ENCODE data around the gene ENPP1. TPM values are rescaled to one million over a fixed set of nuclear protein-coding genes. Genes with fewer than 3 reads are reported as not detected.

Gene ENPP1
- polyA plus RNA-seq, 3 donors, result 2.9 to 7.7 (median 4.7) TPM

DNA sequence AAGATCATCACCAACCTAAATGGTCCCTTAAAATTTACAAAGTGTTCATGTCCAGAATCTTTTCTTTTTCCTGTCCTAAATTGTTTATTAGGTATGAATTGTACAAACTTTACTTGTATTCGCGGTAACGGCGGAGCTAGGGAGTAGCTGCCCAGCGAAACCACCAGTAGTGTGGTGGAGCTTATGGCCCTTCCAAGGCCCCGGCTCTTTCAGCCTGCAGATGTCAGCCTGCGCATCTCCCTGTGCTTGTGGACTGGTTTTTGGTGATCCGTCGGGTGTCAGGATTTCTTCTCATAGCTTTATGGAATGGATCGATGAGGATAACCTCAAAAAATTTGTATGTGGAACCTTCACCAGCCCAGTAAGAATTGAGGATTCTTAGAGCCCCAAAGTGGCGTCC, 27.2 kb upstream of the ENPP1 start:
- 91 to 95% (median 93%) methylated on average over 11 of the region's 11 CpGs for WGBS, 3 donors
- H3K27ac ChIP-seq (ENCODE audit: low read depth, low read length), result no peak overlapping the region

DNA sequence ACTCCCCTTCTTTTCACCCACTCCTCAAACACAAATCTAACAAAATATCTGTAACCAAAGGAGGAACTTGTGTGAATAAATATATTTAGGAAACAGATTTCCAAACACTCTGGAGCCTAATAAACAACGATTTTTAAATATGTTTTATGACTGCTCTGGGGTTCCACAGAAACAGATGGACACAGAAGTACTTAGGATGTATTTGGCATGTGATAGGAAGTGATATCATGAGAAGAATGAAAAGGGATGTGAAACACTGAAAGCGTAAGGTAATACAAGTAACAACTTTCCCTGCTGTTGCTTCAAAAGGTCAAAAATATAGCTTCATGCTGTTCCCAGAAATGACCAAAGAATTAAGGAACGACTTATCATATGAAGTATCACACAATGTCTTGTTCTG, 26.1 kb upstream of the ENPP1 start:
- no peak overlapping the region for H3K27ac ChIP-seq (ENCODE audit: low read depth, low read length)

DNA sequence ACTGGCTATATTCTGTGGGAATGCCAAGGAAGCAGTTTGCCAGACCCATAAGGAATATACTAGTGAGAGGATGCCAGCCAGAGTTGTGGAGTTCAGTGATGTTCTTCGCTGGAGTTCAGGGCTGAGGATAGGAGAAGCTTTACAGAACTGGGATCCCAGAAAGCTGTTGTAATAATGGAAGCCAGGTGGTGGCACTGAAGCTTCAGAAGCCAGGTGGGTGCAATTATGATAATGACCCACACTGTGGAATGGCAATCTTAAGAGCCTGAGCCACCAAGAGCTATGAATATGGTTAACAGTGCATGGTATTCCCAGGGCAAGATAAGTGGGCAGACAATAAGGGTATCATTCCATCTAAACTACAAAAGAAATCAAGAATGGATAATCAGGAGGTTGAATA, 25.1 kb upstream of the ENPP1 start:
- 84 to 92% (median 91%) methylated on average over 1 of the region's 1 CpG for WGBS, 3 donors
- H3K27ac ChIP-seq (ENCODE audit: low read depth, low read length), result no peak overlapping the region

More for the DNA sequence above, 26.1 kb upstream of the ENPP1 start:
- whole genome bisulfite sequencing, 3 donors, result 65 to 77% (median 72%) methylated on average over 3 of the region's 3 CpGs

DNA sequence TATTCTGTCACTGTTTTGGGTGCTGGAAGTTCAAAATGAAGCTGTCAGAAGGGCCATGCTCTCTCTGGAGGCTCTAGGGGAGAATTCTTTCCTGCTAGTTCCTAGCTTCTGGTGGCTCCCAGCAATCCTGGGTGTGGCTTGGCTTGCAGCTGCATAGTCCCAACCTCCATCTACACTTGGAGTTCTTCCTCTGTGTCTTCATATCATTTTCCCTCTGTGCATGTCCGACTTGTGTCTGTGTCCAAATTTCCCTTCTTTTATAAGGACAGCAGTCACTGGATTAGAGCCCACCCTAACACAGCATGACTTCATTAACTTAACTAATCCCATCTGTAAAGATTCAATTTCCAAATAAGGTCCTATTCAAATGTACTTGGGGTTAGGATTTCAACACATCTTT, 23.3 kb upstream of the ENPP1 start:
- 50 to 72% (median 64%) methylated on average over 1 of the region's 1 CpG for WGBS, 3 donors
- no peak overlapping the region for H3K27ac ChIP-seq (ENCODE audit: low read depth, low read length)

DNA sequence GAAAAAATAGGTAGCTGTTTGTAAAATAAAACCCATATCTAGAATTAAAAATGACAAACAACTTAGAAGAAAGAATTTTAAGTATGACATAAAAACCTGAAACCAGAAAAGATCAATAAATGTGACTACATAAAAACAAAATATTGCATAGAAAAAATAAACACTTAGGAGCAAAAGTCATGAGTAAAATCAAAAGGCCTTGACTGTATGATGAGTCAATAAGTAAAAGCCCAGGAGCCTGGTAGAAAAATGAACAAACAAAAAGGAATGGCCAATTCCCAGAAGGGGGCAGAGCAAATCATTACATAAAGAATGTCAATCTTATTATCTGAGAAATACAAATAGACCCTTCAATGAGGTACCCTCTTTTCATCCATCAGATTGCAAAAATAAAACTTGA, 20.7 kb upstream of the ENPP1 start:
- H3K27ac ChIP-seq (ENCODE audit: low read depth, low read length), result no peak overlapping the region

DNA sequence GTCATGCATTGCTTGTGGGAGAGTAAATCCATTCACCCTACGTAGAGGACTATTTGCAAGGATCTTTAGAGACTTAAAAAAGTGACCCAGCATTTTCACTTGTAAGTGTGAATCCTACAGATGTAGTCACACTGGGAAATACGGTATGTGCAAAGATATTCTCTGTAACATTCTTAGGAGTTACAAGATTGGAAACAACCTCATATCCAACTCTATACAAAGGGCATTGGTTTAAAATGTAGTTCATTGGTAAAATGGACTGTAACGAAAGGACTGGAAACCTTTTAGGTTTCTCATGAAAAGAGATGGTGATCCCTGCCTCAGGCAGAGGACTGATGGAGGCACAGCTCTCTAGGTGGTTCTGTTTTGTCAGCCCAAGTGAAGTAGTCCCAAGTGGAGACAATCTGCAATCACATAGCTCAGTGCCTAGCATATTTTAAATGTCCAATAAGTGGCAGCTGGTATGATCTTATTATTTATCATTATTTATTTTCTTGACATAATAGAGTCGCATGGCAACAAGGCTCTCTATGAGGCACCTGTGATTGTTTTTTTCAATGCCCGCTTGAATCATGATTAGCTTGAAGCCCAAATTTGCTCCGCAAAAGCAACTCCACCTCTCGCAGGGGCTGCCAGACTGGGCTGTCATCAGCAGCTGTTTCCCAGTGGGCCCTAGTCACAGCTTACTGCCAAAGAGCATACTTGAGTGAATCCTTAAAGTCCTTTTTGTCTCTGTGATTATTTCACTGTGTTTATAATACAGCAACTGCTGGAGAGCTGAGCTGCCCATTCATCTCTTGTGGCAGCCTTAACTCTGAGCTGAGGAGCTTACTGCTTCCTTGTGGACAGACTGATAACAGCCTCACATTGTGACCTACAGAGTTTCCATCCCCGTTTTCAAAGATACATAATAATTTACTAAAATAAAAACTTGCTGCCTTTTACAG, 19.8 kb upstream of the ENPP1 start:
- no peak overlapping the region for H3K27ac ChIP-seq (ENCODE audit: low read depth, low read length)
- WGBS, 3 donors, result 50 to 63% (median 54%) methylated on average over 8 of the region's 8 CpGs

DNA sequence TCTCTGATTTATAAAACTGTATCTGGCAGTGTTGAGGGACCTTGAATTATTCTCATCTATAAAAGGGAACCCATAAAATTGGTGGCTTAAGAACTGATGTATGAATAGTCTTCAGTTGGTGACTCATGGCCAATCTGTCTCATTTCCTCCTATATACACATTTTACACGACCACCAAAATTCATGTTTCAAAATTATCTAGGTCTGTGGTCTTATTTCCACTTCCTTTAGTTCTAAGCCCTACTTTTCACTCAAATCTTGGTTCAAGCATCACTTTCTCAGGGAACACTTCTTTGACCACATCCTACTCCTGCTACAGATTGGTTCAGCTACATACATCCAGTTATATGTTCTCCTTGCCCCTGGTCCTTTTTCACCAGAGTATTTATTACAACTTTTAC, 18.6 kb upstream of the ENPP1 start:
- no peak overlapping the region for H3K27ac ChIP-seq (ENCODE audit: low read depth, low read length)
- WGBS, 3 donors, result 15 to 46% (median 24%) methylated on average over 1 of the region's 1 CpG

DNA sequence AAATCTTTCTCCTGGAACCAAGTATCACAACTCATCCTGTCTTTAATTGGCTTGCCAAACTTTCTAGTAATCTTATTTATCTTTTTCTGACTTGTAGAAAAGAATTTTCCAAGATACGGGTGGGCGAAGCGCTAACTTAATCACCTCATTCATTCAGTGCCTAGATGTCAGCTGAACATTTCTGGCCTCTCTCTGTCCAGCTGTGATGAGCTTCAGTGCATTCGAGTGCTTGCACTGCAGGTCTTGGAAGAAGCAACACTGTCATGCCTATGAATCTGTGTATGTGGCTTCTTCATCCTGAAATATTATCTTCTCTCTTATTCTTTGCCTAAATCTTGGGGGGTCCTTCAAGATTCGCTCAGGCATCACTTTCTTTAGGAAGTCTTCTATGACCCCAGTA, 16.3 kb upstream of the ENPP1 start:
- 74 to 85% (median 79%) methylated on average over 5 of the region's 5 CpGs for WGBS, 3 donors
- H3K27ac ChIP-seq (ENCODE audit: low read depth, low read length), result no peak overlapping the region

DNA sequence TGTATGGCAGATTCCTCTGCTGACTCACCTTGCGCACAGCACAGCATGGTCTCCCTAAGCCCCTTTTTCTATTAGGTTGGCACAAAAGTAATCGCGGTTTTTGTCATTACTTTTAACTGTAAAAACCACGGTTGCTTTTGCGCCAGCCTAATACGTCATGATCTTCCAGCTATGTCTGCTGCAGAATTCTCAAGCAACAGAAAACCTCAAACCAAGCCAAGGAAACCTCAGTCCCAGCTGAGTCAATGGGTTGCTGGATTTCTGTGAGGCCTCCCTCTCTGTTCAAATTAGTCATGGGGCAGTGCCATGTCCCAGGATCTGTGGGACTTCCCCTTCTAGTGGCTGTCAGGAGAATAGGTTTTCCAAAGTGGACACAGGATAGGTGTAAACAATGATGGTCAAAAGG, 15.7 kb upstream of the ENPP1 start:
- H3K27ac ChIP-seq (ENCODE audit: low read depth, low read length), result no peak overlapping the region
- 86 to 98% (median 89%) methylated on average over 6 of the region's 6 CpGs for WGBS, 3 donors

DNA sequence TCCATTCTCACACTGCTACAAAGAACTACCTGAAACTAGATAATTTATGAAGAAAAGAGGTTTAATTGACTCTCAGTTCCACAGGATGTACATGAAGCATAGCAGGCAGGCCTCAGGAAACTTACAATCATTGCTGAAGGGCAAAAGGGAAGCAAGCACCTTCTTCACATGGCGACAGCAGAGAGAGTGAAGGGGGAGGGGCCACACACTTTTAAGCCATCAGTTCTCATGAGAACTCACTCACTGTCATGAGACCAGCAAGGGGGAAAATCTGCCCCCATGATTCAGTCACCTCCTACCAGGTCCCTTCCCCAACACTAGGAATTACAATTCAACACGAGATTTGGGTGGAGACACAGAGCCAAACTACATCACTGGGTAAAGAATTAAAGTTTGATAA, 12.5 kb upstream of the ENPP1 start:
- H3K27ac ChIP-seq (ENCODE audit: low read depth, low read length), result no peak overlapping the region
- WGBS, 3 donors, result 68 to 92% (median 82%) methylated on average over 2 of the region's 2 CpGs

DNA sequence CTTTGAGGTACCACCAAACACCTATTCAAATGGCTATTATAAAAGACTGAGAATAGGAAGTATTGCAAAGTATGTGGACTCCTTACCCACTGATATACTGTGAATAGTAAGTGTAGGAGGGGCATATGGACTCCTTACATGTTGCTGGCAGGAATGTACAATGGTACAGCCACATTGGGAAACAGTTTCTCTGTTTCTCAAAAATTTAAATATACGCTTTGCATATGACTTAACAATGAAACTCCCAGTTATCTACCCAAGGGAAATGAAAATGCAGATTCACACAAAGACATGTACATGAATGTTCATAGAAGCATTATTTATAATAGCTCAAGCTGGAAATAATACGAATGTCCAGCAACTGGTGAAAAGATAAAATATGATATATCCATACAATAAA, 5.5 kb upstream of the ENPP1 start:
- WGBS, 3 donors, result 88 to 91% (median 90%) methylated on average over 2 of the region's 2 CpGs
- no peak overlapping the region for H3K27ac ChIP-seq (ENCODE audit: low read depth, low read length)

DNA sequence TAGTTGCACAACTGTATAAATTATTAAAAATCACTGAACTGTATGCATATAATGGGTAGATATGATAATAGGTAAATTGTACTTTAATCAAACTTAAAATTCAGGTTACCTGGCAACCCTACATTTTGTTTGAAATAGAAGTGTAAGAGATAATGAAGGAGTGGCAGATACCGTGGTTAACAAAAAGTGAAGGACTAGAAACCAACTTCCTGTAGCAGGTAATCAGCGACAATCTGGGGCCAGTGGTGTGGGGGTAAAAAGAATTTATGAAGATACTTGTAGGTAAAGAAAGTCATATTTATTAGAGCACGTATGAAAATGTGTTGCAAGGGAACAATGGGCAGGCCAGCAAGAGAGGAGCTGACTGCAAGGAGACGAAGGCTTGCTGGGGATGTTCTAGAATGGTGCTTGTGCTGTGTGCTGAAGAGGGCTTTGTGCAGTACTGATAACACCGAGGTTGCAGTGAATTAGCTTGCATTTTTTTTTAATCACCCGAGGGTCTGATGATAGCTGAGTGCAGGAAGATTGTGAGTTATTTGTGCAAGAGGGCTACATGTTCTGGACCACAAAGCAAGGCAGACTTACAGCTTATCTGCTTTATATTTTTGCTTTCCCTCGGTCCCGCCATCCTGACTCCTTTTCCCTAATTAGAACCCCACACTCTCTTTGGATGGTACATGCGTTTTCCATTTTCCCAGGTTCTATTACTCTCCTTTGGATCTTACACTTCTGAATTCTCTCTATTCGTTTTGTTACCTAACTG, 4.6 kb upstream of the ENPP1 start:
- 70 to 78% (median 78%) methylated on average over 10 of the region's 10 CpGs for WGBS, 3 donors
- H3K27ac ChIP-seq (ENCODE audit: low read depth, low read length), result no peak overlapping the region

DNA sequence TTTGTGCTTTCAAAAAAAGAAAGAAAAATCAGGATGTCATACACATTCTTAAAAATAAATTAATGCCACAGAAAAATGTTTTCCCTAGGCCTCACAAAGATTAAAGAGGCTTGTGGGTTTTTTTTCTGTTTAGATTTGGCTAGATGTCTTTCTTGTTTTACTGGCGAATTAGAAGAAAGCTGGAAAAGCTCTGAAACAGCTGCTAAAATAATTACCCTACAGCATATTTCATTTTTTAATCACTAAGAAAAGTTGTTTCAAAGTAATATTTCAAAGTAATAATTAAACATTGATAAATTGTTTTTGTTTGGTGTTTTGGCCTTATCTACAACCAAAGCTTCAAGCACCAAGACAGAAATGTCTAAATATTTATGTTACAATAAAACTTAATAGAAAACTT, 3.7 kb upstream of the ENPP1 start:
- 67 to 86% (median 74%) methylated on average over 1 of the region's 1 CpG for WGBS, 3 donors

DNA sequence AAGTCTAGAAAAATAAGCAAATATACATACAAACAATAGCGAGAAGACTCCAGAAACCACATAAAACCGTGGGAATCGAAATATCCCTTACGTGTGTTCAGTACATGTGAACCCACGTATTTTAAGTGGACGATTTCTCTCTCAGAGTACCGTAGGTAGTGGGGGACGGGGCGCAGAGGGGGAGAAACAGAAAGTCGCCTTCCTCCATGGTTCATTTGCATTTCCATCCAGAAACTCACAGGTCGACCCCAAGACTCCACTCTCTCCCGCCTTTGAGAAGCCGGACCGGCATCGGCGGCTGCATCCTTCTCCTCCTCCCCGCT, 538 bp upstream of the ENPP1 start:
- 1 to 6% (median 3%) methylated on average over 16 to 17 of the region's 17 CpGs for WGBS, 3 donors
- H3K27ac ChIP-seq (ENCODE audit: low read depth, low read length), result no peak overlapping the region

More for the DNA sequence above, 3.7 kb upstream of the ENPP1 start:
- no peak overlapping the region for H3K27ac ChIP-seq (ENCODE audit: low read depth, low read length)

DNA sequence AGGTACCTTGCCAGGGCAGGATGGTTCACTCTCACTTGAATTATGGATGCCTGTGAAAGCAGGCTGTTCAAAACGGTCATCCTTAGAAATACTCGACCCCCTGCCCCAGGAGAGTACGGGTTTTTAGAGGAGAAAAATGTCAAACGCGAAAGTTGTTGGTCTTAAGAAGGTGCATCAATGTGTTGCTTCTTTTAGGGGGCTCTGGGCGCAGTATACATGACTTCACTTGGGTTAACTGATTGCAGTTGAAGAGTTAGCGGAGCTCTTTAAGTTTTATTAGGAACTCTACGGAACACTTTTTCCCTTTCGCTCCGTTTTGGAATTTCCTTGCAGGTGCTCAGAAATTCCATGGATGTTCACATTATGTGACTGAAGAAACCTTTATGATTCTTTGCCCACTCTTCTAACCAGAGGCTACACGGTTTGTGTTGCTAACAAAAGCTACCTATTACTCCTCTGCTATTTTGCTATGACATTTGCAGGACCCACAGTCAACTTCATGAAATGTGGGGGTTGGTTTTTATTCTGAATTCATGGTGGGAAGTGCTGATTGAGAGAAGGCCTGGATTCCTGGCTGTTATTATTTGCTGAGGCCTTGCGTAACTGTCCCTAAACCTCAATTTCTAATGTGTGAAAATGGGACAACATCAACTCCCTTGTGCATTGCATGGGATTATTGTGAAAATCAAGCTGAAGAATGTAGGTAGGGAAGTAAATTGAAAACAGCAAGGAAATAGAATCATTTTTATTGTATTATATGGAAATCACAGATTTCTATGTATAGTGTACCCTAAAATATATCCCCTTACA, 845 bp downstream of the ENPP1 start:
- no peak overlapping the region for H3K27ac ChIP-seq (ENCODE audit: low read depth, low read length)
- 19 to 43% (median 33%) methylated on average over 12 of the region's 12 CpGs for WGBS, 3 donors

DNA sequence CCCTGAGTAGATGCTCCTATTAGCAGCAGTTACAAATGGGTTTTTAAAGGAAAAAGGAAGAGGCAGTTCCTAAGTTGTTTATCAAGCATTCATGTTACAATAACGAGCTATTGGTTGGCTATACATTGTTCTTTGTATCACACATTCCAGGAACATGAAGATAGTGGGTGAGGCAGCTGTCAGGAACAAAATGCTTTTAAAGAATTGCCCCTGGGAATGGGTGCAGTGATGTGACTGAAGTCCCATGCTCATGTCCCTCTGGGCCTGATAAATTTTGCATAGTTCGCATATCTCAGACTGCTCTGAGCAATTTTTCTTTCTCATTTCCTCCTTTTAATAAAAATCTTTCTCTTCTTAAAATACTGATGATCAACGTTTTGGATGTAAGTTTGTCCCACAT, 3.7 kb downstream of the ENPP1 start:
- WGBS, 3 donors, result 63 to 69% (median 68%) methylated on average over 3 of the region's 3 CpGs
- H3K27ac ChIP-seq (ENCODE audit: low read depth, low read length), result no peak overlapping the region

DNA sequence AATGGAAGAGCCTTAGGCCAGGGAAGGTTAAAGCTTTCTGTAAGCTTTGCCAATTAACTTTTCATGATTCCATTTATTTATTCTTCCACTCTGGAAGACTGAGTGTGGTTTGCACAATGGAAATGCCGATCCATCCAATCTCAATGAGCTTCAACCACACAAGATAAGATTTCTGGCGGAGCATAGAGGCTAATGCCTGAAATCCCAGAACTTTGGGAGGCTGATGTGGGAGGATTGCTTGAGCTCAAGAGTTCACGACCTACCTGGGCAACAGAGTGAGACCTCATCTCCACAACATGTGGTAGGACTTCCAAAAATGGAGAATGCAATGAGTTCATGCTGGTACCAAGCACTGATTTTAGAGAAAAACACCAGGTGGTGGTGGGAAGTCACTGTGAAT, 6.2 kb downstream of the ENPP1 start:
- 47 to 90% (median 87%) methylated on average over 3 of the region's 3 CpGs for WGBS, 3 donors
- H3K27ac ChIP-seq (ENCODE audit: low read depth, low read length), result no peak overlapping the region

DNA sequence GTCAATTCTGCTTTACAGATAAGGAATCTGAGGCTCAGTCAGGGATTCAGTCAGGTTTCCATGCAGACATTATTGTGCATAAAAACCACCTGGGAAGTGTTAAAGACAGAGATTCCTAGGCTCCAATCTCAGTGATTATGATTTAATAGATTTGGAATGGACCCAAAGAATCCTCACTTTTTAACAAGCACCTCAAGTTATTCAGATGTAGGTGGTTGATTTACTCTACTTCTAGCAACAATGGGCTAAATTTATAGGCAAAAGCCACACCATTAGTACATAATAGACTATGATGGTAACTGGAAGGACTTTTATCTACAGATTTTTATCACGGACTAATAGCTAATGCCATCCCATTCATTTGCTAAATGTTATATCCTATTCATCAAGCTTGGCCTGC, 9.0 kb downstream of the ENPP1 start:
- WGBS, 3 donors, result 73 to 87% (median 86%) methylated on average over 1 of the region's 1 CpG

DNA sequence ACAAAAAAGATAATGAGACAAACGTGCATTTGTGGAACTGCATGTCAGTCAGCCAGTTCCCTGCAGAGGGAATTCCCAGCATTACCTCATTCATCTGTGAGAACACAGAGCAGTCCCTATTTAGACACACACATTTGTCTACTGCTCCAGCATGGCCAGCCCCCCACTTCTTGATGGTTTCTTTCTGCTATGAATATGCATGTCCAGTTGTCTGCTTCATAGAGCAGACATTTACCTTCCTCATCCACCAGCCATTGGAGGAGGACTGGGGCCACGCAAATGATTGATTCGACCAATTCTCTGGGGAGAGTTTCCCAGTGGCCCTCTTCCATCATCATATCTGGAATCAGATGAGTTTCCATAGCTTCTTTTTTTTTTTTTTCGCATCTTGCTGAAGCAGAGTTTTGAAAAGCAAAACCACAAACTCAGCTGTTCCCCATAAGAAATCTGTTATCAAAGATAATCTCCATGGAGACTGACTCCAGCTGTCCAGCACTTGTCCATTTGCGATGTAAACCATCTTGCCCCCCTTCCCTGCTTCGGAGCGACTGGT, 11.8 kb downstream of the ENPP1 start:
- WGBS, 3 donors, result 27 to 55% (median 40%) methylated on average over 7 of the region's 7 CpGs

More for the DNA sequence above, 9.0 kb downstream of the ENPP1 start:
- no peak overlapping the region for H3K27ac ChIP-seq (ENCODE audit: low read depth, low read length)

More for the DNA sequence above, 11.8 kb downstream of the ENPP1 start:
- H3K27ac ChIP-seq (ENCODE audit: low read depth, low read length), result no peak overlapping the region
